Head of caudate nucleus (tissue), 42 donors: Measurements from ENCODE around the gene BSG.

Experiments used
- DNase-seq, 42 donors: peaks; one replicate each; pipeline versions ENCODE4 v3.0.0 to v3.0.0-alpha.2; 2020 to 2021; ENCODE audit warnings: mixed read lengths in 7 of 42
- intact Hi-C: fragments of 100-400 bp; cut with DNase I; formaldehyde crosslinking; loops from one replicate; pipeline ENCODE4 v1.15.0; 2022

The BSG gene

DNA sequence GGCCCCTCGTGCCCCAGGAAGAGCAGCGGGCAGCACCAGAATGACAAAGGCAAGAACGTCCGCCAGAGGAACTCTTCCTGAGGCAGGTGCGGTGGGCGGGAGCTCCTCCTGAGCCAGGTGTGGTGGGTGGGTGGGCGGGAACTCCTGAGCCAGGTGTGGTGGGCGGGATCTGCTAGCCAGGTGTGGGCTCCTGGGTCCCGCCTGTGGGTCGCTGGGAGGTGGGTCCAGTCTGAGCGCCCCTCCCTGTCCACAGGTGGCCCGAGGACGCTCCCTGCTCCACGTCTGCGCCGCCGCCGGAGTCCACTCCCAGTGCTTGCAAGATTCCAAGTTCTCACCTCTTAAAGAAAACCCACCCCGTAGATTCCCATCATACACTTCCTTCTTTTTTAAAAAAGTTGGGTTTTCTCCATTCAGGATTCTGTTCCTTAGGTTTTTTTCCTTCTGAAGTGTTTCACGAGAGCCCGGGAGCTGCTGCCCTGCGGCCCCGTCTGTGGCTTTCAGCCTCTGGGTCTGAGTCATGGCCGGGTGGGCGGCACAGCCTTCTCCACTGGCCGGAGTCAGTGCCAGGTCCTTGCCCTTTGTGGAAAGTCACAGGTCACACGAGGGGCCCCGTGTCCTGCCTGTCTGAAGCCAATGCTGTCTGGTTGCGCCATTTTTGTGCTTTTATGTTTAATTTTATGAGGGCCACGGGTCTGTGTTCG, 10.3 kb downstream of the BSG start:
- peak in 2 of 42 donors; percentile 3 to 27 for DNase-seq
- intact Hi-C loops: loop anchor here (10.0 kb wide), 1 partner anchor 152 kb away; no protein-coding TSS in a partner anchor

DNA sequence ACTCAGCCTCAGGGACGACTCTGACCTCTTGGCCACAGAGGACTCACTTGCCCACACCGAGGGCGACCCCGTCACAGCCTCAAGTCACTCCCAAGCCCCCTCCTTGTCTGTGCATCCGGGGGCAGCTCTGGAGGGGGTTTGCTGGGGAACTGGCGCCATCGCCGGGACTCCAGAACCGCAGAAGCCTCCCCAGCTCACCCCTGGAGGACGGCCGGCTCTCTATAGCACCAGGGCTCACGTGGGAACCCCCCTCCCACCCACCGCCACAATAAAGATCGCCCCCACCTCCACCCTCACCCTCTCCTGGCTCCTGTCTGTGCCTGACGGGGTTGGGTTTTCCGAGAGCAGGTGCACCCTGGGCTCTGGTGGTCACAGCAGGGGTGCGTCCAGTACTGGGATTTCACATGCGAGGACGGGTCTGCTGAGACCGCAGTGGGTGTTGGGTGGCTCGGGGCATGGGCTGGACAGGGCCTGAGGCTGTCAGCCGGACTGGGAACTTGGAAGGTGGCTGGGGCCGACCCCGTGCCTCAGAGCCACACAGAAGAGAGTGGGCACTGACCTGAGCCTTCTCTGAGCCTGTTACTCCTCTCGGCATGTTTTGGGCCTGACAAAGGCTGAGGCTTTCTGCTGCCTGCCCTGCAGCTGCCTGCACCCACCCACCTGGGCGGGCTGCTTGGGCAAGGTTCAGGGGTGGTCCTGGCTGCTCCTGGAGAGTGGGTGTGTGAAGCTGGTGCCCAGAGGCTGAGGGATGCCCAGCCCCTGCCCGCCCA, 11.0 kb downstream of the BSG start:
- intact Hi-C loops: loop anchor here (10.0 kb wide), 1 partner anchor 151 kb away; no protein-coding TSS in a partner anchor

DNA sequence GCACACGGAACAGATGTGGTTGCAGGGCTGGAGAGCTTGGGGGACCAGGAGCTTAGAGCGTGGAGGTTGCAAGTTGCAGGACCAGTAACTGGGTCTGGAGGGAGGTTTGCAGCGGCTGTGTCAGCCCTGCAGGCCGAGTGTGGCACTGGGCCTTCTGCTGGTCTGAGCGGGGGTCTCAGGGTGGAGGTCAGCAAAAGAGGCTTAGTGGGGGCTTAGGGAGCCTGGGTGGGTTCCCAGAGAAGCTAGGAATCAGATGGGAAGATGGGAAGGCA, 11.5 kb downstream of the BSG start:
- intact Hi-C loops: loop anchor here (10.0 kb wide), 1 partner anchor 151 kb away; no protein-coding TSS in a partner anchor
- DNase-seq: no peak

More for the DNA sequence above, 11.0 kb downstream of the BSG start:
- peak in 1 of 42 donors; percentile 2 for DNase-seq

DNA sequence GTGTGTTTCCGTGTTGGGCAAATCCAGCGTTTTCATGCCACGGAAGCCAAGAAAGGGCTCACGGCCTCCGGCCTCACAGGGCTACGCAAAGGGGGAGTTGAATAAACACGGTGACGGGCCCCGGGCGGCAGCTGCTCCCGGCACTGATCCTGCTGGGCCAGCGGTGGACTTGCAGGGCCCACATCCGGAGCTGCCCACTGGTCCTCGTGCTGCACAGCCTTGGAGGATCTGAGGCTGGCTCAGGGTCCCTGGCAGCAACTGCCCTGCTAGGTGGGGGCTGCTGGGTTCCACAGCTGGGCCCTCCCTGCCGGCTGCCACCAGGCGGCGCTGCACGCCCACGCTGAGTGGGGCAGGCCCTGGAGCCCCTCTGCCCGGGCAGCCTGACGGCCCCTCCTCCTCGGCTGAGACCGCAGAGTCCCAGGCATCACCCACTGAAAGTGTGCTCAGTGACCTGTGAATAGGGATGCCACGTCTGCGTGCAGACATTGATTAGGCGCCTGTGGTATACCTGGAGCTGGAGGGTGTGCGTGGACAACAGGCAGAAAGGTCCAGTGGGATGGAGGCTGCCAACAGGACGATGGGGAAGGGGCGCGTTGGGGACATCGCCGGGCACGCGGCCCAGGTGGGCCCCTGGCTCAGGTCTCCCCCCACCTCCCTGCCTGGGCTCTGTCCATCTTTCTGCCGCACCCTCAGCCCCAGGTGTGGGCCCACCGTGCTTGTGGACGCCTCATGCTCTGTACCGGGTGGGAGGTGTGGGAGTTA, 12.0 kb downstream of the BSG start:
- peak in 38 of 42 donors; percentile 44 to 88 (median 70) for DNase-seq
- intact Hi-C loops: loop anchor here (10.0 kb wide), 1 partner anchor 150 kb away; no protein-coding TSS in a partner anchor

DNA sequence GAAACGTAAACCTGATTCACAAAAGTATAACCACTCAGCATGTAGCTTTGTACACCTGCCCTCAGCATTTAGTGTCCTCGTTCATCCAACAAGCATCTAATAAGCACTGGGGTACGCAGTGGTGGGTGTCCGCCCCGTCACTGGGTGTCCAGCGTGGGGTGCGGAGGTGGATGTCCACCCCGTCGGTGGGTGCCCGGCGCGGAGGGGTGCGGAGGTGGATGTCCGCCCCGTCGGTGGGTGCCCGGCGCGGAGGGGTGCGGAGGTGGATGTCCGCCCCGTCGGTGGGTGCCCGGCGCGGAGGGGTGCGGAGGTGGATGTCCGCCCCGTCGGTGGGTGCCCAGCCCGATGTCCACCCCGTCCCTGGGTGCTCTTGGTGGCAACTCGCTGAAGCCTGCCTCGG, 12.8 kb downstream of the BSG start:
- intact Hi-C loops: loop anchor here (10.0 kb wide), 1 partner anchor 150 kb away; no protein-coding TSS in a partner anchor
- DNase-seq: peak in 1 of 42 donors; percentile 2

DNA sequence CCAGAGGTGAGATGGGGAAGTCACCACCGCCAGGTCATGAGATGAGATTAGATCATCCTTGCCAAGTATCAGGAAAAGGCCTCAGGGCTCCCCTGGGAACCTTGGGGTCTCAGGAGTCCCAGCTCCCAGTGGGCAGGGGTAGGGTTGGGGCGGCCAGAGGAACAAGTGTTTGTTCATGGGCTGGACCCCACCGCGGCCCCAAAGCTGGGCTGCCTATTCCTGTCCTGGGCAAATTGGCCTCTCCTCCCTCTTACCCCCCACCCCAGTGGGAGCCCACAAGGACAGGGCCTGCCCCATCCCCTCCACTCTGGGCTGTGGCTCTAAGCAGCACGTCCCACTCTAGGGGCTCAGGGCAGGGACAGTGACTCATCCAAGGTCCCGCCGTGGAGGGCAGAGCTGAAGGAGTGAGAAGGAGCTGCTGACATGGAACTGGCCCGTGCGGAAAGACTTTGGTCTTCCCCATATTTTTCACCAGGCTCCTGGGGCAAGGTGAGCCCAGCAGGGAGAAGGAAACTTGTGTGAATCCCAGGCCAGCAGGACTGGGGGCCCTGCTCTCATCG, 13.2 kb downstream of the BSG start:
- intact Hi-C loops: loop anchor here (10.0 kb wide), 1 partner anchor 149 kb away; no protein-coding TSS in a partner anchor
- DNase-seq: no peak

DNA sequence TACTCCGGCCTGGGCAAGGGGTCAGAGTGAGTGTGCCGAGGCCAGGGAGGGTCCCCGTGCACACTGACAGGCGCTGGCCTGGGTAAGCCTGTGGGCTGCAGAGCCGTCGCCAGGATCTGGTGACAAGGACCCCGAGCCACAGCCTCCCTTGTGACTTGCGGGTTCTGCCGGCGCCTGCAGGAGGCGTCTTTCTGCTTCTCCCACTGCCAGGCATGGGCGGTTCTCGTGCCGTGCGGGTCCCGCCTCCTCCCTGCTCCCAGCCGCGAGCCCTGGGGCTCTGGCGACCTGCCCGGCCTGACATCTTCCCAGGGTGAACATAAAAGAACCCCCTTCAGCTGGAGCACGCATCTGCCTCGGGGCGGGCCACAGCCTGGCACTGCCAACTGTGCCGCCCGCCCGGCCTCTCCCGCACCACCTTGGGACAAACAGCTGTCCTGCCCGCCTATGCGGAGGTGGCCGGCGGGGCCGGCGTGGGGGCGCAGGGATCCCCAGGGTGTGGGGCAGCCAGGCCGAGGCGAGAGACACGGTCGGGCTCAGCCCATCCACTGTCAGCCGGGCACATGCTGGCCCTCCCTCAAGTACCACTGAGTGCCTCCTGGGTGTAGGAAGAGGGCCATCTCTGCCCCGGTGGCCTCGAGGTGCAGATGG, 15.8 kb downstream of the BSG start:
- peak; percentile 80 to 98 (median 93) for DNase-seq
- intact Hi-C loops: loop anchor here (10.0 kb wide), 1 partner anchor 147 kb away; no protein-coding TSS in a partner anchor

DNA sequence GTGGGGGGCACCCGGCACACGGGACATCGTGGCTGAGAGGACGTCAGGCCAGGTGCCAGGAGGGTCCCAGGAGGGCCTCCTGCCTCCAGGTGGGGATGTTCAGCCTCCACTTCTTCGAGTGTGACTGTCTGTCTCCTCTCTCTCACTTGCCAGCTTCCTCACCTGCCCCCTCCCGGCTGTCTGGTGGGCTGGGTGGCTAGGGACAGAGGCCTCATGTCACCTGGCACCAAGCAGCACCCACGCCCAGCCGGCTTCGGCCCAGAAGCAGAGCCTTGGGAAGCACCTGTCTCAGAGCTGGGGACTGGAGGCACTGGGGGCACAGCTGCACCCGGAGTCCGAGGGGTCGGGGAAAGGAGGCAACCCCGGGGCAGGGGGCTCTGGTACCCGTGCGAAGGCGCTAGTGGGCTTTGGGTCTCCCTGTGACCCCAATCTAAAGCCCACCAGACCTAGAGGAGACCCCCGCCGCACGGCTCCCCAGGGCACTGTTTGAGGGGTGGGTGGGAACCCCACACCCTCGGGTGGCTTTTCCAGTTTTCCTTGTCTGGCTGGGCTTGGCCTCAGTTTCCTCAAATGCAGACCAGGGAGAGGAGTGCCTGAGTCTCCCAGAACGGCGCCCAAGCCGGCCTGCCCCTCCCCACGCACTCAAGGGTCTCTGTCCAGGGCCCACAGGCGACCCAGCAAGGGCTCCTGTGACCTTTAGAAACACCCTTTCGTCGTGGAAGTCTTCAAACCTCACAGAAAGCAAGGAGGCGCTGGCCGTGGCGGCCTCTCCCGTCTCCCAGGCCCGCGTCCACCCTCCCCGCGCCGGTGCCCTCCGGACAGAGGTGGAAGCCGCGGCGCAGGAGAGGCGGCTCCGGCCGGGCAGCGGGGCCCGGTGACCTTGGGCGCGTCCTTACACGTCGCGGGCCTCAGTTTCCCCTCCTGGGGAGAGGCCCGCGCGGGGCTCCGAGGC, 16.6 kb downstream of the BSG start:
- intact Hi-C loops: loop anchor here (10.0 kb wide), 1 partner anchor 146 kb away; no protein-coding TSS in a partner anchor
- peak in 15 of 42 donors; percentile 38 to 74 (median 57) for DNase-seq

DNA sequence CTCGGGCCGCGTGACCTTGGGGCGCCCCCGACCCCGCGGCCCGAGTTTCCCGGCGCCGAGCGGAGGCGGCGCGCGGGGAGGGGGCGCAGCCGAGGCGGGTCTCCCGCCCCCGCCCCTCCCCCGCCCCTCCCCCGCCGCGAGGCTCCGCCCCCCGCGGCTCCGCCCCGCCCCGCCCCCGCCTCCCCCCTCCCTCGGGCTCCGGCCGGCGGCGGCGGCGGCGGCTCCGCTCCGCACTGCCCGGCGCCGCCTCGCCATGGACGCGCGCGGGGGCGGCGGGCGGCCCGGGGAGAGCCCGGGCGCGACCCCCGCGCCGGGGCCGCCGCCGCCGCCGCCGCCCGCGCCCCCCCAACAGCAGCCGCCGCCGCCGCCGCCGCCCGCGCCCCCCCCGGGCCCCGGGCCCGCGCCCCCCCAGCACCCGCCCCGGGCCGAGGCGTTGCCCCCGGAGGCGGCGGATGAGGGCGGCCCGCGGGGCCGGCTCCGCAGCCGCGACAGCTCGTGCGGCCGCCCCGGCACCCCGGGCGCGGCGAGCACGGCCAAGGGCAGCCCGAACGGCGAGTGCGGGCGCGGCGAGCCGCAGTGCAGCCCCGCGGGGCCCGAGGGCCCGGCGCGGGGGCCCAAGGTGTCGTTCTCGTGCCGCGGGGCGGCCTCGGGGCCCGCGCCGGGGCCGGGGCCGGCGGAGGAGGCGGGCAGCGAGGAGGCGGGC, 17.4 kb downstream of the BSG start, which contains the start of gene HCN2:
Gene HCN2, plus strand, starts transcription at position 189 of the 703 bp plus-strand sequence. Its CDS starts 65 bp downstream, at position 254.
- DNase-seq: no peak
- intact Hi-C loops: loop anchor here (10.0 kb wide), 1 partner anchor 145 kb away; no protein-coding TSS in a partner anchor

DNA sequence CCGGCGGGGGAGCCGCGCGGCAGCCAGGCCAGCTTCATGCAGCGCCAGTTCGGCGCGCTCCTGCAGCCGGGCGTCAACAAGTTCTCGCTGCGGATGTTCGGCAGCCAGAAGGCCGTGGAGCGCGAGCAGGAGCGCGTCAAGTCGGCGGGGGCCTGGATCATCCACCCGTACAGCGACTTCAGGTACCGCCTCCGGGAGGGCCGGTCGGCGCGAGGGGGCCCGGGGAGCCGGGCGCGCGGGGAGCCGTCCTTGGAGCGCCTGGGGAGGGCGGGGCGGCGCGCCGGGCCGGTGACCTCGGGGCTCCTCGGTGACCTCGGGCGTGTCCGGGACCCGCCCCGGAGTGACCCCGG, 18.0 kb downstream of the BSG start:
- intact Hi-C loops: no loop called here
- peak in 8 of 42 donors; percentile 31 to 65 (median 50) for DNase-seq

DNA sequence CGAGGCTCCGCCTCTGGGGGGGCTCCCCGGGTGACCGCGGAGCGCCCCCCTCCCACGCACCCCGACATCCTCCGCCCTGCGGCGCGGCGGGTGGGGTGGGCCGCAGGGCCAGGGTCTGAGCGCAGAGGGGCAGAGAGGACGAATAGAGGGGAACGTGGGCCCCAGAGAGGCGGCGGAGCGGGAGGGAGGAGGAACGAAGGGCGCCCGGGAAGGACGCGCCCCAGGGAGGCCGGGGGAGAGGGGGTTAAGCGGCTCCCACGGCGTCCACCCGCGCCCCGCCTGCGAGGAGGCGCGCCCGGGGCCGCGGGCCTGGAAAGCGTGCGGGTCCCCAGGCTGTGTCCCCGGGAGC, 18.3 kb downstream of the BSG start:
- DNase-seq: peak in 1 of 42 donors; percentile 41

DNA sequence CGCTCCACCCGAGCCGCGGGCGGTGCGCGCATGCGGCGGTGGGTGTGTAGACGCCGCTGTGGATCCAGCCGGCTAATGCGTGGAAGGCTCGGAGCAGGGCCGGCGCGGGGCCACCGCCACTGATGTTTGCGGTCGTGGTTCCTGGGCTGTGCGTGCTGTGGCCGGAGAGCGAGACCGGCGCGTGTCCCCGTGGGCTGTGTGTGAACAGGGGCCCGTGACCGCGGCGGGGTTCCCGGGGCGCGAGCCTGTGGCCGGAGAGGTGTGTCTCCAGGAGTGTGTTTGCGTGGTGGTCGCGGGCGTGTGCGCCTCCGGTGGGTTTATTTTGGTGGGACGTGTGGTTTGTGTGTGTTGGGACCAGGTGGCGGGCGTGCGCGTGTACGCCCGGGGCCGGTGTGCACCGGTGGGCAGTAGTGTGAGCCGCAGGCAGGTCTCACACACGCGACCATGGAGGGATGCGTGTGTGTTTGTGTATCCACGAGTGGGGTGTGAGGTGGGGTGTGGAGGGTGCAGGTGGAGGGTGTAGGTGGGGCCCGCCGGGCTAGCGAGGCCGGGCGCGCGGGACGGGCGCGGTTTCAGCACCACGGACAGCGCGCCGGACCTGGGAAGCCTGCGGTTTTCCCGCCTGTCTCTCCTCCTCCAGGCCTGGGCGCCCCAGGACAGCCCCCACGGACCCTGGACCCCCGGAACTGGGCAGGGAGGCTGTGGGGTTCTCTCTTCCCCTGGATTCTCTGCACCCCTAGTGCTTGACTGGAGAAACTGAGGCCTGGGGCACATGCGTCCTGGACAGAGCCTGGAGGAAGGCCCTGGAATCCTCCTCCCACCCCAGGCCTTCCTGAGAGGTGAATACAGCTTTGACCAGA, 18.9 kb downstream of the BSG start:
- intact Hi-C loops: no loop called here
- peak in 19 of 42 donors; percentile 37 to 81 (median 58) for DNase-seq

More for the DNA sequence above, 18.3 kb downstream of the BSG start:
- intact Hi-C loops: no loop called here

DNA sequence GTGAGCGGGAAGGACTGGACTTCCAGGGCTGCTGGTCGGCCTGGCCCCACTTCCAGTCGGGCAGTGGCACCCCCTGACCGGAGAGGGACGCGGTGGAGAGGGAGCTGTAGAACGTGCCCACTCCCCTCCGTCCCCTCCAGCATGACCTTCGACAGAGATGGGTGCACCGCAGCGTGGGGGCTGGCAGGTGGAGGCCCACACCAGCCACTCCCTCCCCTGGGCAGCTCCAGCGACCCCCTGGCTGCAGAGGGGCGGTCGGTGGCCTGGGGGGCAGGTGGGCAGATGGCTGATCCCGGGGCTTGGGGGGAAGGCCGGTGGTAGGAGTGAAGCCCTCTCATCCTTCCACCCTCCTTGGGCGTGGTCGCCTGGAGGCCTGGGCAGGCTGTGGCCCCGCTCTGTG, 19.7 kb downstream of the BSG start:
- no peak for DNase-seq
- intact Hi-C loops: no loop called here

DNA sequence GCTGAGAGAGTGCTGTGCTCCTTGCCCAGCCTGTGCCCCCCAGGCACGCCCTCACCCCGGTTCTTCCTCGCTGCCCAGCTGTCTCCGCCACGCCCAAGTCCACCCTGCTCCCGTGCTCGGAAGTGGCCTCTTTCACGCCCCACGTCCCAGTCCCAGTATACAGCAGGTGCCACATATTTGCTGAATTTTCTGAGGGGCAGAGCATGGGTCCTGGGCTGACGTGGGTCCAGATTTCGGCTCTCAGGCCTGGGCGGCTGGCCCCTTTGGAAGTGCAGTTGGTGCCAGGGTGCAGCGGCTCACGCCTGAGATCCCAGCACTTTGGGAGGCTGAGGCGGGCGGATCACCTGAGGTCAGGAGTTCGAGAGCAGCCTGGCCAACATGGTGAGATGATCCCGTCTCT, 20.7 kb downstream of the BSG start:
- no peak for DNase-seq
- intact Hi-C loops: no loop called here

DNA sequence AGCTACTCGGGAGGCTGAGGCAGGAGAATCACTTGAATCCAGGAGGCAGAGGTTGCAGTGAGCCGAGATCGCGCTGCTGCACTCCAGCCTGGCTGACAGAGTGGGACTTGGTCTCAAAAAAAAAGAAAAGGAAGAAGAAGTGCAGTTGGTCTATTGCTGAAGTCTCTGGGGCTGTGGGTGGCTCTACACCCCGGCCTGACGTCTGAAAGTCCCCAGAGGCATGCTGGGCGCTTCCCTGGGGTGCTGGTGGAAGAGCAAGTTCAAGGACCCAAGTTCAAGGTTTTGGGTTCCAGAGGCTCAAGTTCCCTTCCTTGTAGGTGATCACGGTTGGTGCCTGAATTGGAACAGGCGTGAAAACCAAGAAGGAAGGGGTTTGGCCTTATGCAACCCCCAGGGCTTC, 21.1 kb downstream of the BSG start:
- no peak for DNase-seq
- intact Hi-C loops: no loop called here
